HL-60 (cell line): ENCODE measurements around the gene ZNF277.

Experiments used
- DNase-seq, 2 experiments: peaks; one replicate each; pipeline ENCODE4 v3.0.0-alpha.2; 2010 to 2020; ENCODE audit warnings: low read depth in 1 of 2, low spot score in 1 of 2
- H3K27ac ChIP-seq: fragments of 250-450 bp; sonication (Bioruptor Pico); replicated peaks from 2 replicates; pipeline ENCODE4 v1.5.1; 2020; ENCODE audit warnings: mild to moderate bottlenecking, moderate library complexity
- H3K27me3 ChIP-seq: fragments of 250-450 bp; sonication (Bioruptor Pico); 2 replicates; pipeline ENCODE4 v1.5.1; 2021; ENCODE audit warnings: mild to moderate bottlenecking, moderate library complexity; ENCODE audit not compliant: insufficient read depth, poor library complexity, severe bottlenecking
- H3K4me3 ChIP-seq: replicated peaks from 2 replicates; pipeline ENCODE4 v1.5.1; 2011; ENCODE audit warnings: mild to moderate bottlenecking, control low read depth, low read length; ENCODE audit not compliant: insufficient read depth
- GABPA ChIP-seq: IDR thresholded peaks from 2 replicates; pipeline ENCODE4 v1.6.1; 2012; ENCODE audit warnings: low read depth
- POLR2AphosphoS5 ChIP-seq: IDR thresholded peaks from 2 replicates; pipeline ENCODE4 v1.6.1; 2012; ENCODE audit warnings: low read depth
- SPI1 ChIP-seq: IDR thresholded peaks from 2 replicates; pipeline ENCODE4 v1.6.1; 2012; ENCODE audit warnings: low read depth, mild to moderate bottlenecking, borderline replicate concordance
- TF ChIP-seq, protein P1 (sequence below): IDR thresholded peaks from one replicate; pipeline ENCODE4 v1.5.1; 2011; ENCODE audit warnings: low read length, control low read depth, inconsistent platforms; ENCODE audit not compliant: insufficient read depth
- TF ChIP-seq, protein P2 (sequence below): IDR thresholded peaks from 2 replicates; pipeline ENCODE4 v1.6.1; 2012; ENCODE audit warnings: low read depth; ENCODE audit not compliant: insufficient replicate concordance

Gene ZNF277

DNA sequence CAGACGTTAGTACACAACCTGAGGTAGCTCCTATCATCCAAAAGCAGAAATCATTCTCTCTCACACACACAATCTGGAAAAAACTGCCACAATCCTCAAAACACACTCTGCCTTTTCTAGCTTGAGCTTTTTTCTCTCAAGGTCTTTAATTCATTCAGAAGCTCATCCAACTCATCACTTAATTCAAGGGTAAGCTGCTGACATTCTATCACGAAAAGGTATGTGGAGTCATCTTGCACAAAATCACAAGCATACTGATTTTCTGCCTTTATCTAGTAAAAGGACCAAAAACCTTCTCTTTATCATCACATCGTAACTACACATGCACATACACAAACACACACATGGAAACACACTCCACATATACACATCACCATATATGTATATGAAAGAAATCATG is 32.3 kb upstream of the ZNF277 start:
- Histone ChIP-seq H3K4me3 (no peak overlapping the region), H3K27ac (no peak overlapping the region), H3K27me3 (no peaks in the 10 kb centered on the region)
- TF ChIP-seq, protein P1, sequence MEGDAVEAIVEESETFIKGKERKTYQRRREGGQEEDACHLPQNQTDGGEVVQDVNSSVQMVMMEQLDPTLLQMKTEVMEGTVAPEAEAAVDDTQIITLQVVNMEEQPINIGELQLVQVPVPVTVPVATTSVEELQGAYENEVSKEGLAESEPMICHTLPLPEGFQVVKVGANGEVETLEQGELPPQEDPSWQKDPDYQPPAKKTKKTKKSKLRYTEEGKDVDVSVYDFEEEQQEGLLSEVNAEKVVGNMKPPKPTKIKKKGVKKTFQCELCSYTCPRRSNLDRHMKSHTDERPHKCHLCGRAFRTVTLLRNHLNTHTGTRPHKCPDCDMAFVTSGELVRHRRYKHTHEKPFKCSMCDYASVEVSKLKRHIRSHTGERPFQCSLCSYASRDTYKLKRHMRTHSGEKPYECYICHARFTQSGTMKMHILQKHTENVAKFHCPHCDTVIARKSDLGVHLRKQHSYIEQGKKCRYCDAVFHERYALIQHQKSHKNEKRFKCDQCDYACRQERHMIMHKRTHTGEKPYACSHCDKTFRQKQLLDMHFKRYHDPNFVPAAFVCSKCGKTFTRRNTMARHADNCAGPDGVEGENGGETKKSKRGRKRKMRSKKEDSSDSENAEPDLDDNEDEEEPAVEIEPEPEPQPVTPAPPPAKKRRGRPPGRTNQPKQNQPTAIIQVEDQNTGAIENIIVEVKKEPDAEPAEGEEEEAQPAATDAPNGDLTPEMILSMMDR: no peak
- no peak for TF ChIP-seq GABPA
- TF ChIP-seq, protein P2, sequence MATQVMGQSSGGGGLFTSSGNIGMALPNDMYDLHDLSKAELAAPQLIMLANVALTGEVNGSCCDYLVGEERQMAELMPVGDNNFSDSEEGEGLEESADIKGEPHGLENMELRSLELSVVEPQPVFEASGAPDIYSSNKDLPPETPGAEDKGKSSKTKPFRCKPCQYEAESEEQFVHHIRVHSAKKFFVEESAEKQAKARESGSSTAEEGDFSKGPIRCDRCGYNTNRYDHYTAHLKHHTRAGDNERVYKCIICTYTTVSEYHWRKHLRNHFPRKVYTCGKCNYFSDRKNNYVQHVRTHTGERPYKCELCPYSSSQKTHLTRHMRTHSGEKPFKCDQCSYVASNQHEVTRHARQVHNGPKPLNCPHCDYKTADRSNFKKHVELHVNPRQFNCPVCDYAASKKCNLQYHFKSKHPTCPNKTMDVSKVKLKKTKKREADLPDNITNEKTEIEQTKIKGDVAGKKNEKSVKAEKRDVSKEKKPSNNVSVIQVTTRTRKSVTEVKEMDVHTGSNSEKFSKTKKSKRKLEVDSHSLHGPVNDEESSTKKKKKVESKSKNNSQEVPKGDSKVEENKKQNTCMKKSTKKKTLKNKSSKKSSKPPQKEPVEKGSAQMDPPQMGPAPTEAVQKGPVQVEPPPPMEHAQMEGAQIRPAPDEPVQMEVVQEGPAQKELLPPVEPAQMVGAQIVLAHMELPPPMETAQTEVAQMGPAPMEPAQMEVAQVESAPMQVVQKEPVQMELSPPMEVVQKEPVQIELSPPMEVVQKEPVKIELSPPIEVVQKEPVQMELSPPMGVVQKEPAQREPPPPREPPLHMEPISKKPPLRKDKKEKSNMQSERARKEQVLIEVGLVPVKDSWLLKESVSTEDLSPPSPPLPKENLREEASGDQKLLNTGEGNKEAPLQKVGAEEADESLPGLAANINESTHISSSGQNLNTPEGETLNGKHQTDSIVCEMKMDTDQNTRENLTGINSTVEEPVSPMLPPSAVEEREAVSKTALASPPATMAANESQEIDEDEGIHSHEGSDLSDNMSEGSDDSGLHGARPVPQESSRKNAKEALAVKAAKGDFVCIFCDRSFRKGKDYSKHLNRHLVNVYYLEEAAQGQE: no peak
- no peak for TF ChIP-seq SPI1
- no peak for TF ChIP-seq POLR2AphosphoS5
- DNase-seq: no peak

DNA sequence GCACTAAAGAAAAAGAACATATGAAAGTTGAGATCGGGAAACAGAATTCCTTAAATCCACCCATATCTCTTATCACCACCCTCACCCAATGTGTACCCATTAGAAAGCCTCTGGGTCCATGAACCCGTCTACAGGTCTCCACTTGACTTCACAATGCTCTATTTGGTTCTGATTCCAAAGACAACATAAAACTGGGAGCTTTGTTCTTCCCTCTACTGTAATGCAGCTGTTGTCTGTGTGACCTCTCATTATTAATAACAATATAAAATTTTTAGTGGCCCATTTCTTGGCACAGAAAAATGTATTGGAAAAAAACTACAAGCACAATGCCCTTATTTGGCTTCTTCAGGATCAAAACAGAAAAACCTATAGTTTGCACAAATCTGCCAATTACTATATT is 30.3 kb upstream of the ZNF277 start:
- H3K4me3 ChIP-seq: no peak overlapping the region
- TF ChIP-seq, protein P2: no peak
- TF ChIP-seq SPI1 (no peak), POLR2AphosphoS5 (no peak), GABPA (no peak)
- TF ChIP-seq, protein P1: no peak
- no peak for DNase-seq
- no peak overlapping the region for H3K27ac ChIP-seq
- no peaks in the 10 kb centered on the region for H3K27me3 ChIP-seq

DNA sequence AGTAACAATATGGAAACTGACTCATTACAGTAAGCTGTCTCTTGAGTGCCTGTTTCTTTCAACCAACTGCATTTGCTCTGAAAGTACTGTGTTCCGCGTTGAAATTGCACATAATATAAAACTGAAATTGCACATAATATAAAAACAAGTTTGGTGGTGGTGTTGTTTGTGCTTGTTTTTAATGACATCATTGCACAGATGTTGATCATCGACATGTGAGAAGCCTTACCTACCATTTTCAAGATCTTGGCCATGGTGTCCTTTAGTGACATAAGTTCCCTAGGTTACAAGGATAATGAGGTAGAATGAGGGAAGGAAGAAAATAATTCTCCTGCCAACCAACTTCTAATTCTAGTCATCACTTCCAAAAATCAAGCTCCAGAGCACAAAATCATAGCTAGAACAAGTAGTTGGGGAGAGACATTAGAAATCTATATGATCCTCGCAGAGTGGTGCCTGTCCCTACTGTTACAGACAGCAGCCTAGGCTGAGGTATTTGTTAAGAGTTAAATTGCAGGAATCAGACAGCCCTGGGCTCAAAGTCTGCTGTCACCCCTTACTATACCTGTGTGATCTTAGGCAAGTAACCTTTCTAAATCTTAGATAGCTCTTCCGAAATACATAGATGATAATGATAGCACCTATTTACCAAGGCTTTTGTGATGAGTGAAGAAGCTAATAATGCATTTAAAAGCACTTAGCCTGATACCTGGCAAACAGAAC is 29.6 kb upstream of the ZNF277 start:
- no peak overlapping the region for H3K4me3 ChIP-seq
- H3K27me3 ChIP-seq: no peaks in the 10 kb centered on the region
- no peak overlapping the region for H3K27ac ChIP-seq
- TF ChIP-seq GABPA: no peak
- no peak for TF ChIP-seq SPI1
- TF ChIP-seq, protein P1: no peak
- TF ChIP-seq, protein P2: no peak
- TF ChIP-seq POLR2AphosphoS5: no peak
- DNase-seq: no peak
